Measurements from ENCODE around the gene MAN1C1. TPM values are rescaled to one million over a fixed set of nuclear protein-coding genes. Genes with fewer than 3 reads are reported as not detected.

The MAN1C1 gene
- total and polyA plus RNA-seq, 9 of the 15 experiments (the other 6 are each of a cell fraction or from before 2014, with no cell fraction given), result 0.04 to 0.44 (median 0.10) TPM; not detected in 3

DNA sequence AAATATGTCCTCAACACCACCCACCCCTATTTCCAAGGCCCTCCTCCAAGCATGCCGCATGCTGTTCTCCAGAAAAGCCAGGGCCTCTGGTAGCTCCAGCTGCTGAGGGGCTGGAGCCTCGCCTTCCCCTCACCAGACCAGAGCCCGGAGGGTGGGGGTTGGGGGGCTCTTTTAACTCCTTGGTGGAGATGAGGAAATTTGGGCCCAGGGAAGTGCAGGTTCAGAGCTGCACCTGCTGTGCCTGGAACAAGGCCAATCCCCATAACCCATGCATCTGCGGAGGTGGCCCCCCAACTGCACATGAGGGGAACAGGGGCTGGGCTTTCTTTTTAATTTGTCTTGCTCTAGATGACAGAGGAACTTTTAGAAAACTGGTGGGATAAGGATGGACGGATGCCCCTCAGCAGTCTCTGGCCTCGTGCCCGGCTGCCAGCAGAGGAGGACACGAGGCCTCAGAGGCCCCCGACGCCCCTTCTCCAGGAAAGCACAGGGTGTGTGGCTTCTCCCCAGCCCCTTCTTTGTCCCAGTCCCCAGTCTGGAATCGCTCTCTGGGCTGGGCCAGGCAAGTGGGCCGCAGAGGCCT lies 182.9 kb downstream of the MAN1C1 start (continued):
- TF ChIP-seq, protein P1, sequence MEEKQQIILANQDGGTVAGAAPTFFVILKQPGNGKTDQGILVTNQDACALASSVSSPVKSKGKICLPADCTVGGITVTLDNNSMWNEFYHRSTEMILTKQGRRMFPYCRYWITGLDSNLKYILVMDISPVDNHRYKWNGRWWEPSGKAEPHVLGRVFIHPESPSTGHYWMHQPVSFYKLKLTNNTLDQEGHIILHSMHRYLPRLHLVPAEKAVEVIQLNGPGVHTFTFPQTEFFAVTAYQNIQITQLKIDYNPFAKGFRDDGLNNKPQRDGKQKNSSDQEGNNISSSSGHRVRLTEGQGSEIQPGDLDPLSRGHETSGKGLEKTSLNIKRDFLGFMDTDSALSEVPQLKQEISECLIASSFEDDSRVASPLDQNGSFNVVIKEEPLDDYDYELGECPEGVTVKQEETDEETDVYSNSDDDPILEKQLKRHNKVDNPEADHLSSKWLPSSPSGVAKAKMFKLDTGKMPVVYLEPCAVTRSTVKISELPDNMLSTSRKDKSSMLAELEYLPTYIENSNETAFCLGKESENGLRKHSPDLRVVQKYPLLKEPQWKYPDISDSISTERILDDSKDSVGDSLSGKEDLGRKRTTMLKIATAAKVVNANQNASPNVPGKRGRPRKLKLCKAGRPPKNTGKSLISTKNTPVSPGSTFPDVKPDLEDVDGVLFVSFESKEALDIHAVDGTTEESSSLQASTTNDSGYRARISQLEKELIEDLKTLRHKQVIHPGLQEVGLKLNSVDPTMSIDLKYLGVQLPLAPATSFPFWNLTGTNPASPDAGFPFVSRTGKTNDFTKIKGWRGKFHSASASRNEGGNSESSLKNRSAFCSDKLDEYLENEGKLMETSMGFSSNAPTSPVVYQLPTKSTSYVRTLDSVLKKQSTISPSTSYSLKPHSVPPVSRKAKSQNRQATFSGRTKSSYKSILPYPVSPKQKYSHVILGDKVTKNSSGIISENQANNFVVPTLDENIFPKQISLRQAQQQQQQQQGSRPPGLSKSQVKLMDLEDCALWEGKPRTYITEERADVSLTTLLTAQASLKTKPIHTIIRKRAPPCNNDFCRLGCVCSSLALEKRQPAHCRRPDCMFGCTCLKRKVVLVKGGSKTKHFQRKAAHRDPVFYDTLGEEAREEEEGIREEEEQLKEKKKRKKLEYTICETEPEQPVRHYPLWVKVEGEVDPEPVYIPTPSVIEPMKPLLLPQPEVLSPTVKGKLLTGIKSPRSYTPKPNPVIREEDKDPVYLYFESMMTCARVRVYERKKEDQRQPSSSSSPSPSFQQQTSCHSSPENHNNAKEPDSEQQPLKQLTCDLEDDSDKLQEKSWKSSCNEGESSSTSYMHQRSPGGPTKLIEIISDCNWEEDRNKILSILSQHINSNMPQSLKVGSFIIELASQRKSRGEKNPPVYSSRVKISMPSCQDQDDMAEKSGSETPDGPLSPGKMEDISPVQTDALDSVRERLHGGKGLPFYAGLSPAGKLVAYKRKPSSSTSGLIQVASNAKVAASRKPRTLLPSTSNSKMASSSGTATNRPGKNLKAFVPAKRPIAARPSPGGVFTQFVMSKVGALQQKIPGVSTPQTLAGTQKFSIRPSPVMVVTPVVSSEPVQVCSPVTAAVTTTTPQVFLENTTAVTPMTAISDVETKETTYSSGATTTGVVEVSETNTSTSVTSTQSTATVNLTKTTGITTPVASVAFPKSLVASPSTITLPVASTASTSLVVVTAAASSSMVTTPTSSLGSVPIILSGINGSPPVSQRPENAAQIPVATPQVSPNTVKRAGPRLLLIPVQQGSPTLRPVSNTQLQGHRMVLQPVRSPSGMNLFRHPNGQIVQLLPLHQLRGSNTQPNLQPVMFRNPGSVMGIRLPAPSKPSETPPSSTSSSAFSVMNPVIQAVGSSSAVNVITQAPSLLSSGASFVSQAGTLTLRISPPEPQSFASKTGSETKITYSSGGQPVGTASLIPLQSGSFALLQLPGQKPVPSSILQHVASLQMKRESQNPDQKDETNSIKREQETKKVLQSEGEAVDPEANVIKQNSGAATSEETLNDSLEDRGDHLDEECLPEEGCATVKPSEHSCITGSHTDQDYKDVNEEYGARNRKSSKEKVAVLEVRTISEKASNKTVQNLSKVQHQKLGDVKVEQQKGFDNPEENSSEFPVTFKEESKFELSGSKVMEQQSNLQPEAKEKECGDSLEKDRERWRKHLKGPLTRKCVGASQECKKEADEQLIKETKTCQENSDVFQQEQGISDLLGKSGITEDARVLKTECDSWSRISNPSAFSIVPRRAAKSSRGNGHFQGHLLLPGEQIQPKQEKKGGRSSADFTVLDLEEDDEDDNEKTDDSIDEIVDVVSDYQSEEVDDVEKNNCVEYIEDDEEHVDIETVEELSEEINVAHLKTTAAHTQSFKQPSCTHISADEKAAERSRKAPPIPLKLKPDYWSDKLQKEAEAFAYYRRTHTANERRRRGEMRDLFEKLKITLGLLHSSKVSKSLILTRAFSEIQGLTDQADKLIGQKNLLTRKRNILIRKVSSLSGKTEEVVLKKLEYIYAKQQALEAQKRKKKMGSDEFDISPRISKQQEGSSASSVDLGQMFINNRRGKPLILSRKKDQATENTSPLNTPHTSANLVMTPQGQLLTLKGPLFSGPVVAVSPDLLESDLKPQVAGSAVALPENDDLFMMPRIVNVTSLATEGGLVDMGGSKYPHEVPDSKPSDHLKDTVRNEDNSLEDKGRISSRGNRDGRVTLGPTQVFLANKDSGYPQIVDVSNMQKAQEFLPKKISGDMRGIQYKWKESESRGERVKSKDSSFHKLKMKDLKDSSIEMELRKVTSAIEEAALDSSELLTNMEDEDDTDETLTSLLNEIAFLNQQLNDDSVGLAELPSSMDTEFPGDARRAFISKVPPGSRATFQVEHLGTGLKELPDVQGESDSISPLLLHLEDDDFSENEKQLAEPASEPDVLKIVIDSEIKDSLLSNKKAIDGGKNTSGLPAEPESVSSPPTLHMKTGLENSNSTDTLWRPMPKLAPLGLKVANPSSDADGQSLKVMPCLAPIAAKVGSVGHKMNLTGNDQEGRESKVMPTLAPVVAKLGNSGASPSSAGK (IDR thresholded peaks at IDR 0.05), result peak; percentile 76
